ENCODE data around the gene CACUL1. TPM values are rescaled to one million over a fixed set of nuclear protein-coding genes. Genes with fewer than 3 reads are reported as not detected.

The CACUL1 gene
- total and polyA plus RNA-seq, 9 of the 15 experiments (the other 6 are each of a cell fraction or from before 2014, with no cell fraction given), result 4.5 to 17.1 (median 13.5) TPM

DNA sequence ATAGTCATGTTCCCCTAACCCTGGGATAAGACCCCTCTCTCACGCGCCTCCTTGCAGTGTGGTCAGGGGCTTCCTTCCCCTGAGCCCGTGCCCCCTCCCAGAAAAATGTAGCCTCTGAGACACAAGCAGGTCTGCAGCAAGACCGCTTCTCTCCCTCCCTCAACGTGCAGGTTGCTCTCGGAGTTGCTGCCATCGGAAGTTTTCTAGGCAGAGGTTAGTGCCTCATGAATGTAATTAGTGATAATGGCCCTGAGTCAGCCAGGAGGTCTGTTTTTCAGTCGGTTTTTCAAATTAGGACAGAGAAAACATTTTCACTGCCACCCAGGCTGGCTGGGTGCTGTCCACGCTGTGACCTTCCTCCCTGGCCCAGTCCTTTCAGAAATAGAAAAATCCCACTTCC lies 116.1 kb downstream of the CACUL1 start:
- Histone ChIP-seq H3K4me3 (no peak overlapping the region), H4K20me1 (replicated peaks; ENCODE audit: control insufficient read depth, insufficient read depth, low read length) (no peaks in the 10 kb centered on the region), H3K4me2 (ENCODE audit: insufficient read depth, low read length) (no peak overlapping the region), H3K79me2 (ENCODE audit: control insufficient read depth, insufficient read depth, low read length) (no peaks in the 10 kb centered on the region), H3K9me3 (replicated peaks; ENCODE audit: control insufficient read depth, insufficient read depth, low read depth, low read length) (no peaks in the 10 kb centered on the region), H3K36me3 (ENCODE audit: control insufficient read depth, insufficient read depth, low read length) (no peaks in the 10 kb centered on the region), H3K4me1 (replicated peaks in 1 of 2; ENCODE audit: control insufficient read depth in 2 of 2, insufficient read depth in 2 of 2, low read length in 2 of 2) (no peaks in the 10 kb centered on the region), H3K27ac (ENCODE audit: extremely low read depth, low read depth, low read length) (no peak overlapping the region), H2AFZ (ENCODE audit: low read depth, low read length) (no peak overlapping the region), H3K9me1 (ENCODE audit: control insufficient read depth, insufficient read depth, low read length) (no peaks in the 10 kb centered on the region), H3K9ac (ENCODE audit: insufficient read depth in 1 of 2, low read depth in 2 of 2, low read length in 2 of 2) (no peak overlapping the region), H3K27me3 (ENCODE audit: control insufficient read depth in 2 of 2, insufficient read depth in 2 of 2, low read length in 2 of 2) (peaks cover 0 to 8% of the 10 kb centered on the region in 2 experiments; a peak in 2 of 5 replicates)
- in situ Hi-C loops (cut with MboI) (no loop called here), intact Hi-C loops (cut with micrococcal nuclease) (no loop called here)
- WGBS (ENCODE audit: insufficient coverage, low coverage, missing lambda C conversion rate), result 0% methylated on average over 5 of the region's 9 CpGs
- DNase-seq (ENCODE audit: extremely low read depth in 1 of 4, low spot score in 3 of 4) (no peak), ATAC-seq (no peak), FAIRE-seq (no peak)
- no TSS peak for BruUV-seq (replicated peaks)
- ChIA-PET CTCF (ENCODE audit: low intra/inter-chr PET ratio) (no interaction called here), POLR2A (no interaction called here)
- no peak for TF ChIP-seq ZFP36 (IDR thresholded peaks at IDR 0.05; ENCODE audit: low read depth, low read length, partially characterized antibody)
- no peak for TF ChIP-seq KAT8 (IDR thresholded peaks at IDR 0.05; ENCODE audit: low read depth)
- TF ChIP-seq SAFB2 (IDR thresholded peaks at IDR 0.05; ENCODE audit: borderline replicate concordance, low read depth, low read length, severe bottlenecking), result no peak
- no peak for TF ChIP-seq PHB2 (IDR thresholded peaks at IDR 0.05; ENCODE audit: low read depth)
- TF ChIP-seq, protein P1, sequence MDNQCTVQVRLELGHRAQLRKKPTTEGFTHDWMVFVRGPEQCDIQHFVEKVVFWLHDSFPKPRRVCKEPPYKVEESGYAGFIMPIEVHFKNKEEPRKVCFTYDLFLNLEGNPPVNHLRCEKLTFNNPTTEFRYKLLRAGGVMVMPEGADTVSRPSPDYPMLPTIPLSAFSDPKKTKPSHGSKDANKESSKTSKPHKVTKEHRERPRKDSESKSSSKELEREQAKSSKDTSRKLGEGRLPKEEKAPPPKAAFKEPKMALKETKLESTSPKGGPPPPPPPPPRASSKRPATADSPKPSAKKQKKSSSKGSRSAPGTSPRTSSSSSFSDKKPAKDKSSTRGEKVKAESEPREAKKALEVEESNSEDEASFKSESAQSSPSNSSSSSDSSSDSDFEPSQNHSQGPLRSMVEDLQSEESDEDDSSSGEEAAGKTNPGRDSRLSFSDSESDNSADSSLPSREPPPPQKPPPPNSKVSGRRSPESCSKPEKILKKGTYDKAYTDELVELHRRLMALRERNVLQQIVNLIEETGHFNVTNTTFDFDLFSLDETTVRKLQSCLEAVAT (IDR thresholded peaks at IDR 0.05), result no peak
- TF ChIP-seq EZH2 (IDR thresholded peaks at IDR 0.05; ENCODE audit: borderline replicate concordance, low read depth, low read length), result no peak
- TF ChIP-seq, protein P2, sequence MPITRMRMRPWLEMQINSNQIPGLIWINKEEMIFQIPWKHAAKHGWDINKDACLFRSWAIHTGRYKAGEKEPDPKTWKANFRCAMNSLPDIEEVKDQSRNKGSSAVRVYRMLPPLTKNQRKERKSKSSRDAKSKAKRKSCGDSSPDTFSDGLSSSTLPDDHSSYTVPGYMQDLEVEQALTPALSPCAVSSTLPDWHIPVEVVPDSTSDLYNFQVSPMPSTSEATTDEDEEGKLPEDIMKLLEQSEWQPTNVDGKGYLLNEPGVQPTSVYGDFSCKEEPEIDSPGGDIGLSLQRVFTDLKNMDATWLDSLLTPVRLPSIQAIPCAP (CRISPR knock-in tag; IDR thresholded peaks at IDR 0.05; ENCODE audit: borderline replicate concordance), result no peak
- no peak for TF ChIP-seq HMGN3 (IDR thresholded peaks at IDR 0.05; ENCODE audit: borderline replicate concordance, extremely low read depth, insufficient read length, low read depth, low read length)
- no peak for TF ChIP-seq XRCC5 (IDR thresholded peaks at IDR 0.05; ENCODE audit: low read depth, low read length)
- no peak for TF ChIP-seq SMAD1 (IDR thresholded peaks at IDR 0.05; ENCODE audit: low read depth, low read length, partially characterized antibody)
- no peak for TF ChIP-seq MTA1 (IDR thresholded peaks at IDR 0.05; ENCODE audit: borderline replicate concordance)
- no peak for TF ChIP-seq DIDO1 (tag; IDR thresholded peaks at IDR 0.05; ENCODE audit: low read depth)
- no peak for TF ChIP-seq ESRRA (IDR thresholded peaks at IDR 0.05; ENCODE audit: borderline replicate concordance, low read depth)
- TF ChIP-seq FOS (IDR thresholded peaks at IDR 0.05; ENCODE audit: extremely low read depth, insufficient read length), result no peak
- no peak for TF ChIP-seq DDX20 (tag; IDR thresholded peaks at IDR 0.05; ENCODE audit: low read depth)
- TF ChIP-seq ZBTB1 (CRISPR knock-in tag; IDR thresholded peaks at IDR 0.05; ENCODE audit: borderline replicate concordance, low read depth), result no peak
- TF ChIP-seq RBM17 (IDR thresholded peaks at IDR 0.05; ENCODE audit: borderline replicate concordance, low read depth, low read length), result no peak
- TF ChIP-seq ZNF436 (CRISPR knock-in tag; IDR thresholded peaks at IDR 0.05), result no peak
- TF ChIP-seq, protein P3, sequence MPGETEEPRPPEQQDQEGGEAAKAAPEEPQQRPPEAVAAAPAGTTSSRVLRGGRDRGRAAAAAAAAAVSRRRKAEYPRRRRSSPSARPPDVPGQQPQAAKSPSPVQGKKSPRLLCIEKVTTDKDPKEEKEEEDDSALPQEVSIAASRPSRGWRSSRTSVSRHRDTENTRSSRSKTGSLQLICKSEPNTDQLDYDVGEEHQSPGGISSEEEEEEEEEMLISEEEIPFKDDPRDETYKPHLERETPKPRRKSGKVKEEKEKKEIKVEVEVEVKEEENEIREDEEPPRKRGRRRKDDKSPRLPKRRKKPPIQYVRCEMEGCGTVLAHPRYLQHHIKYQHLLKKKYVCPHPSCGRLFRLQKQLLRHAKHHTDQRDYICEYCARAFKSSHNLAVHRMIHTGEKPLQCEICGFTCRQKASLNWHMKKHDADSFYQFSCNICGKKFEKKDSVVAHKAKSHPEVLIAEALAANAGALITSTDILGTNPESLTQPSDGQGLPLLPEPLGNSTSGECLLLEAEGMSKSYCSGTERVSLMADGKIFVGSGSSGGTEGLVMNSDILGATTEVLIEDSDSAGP (CRISPR knock-in tag; IDR thresholded peaks at IDR 0.05), result no peak
- TF ChIP-seq, protein P4, sequence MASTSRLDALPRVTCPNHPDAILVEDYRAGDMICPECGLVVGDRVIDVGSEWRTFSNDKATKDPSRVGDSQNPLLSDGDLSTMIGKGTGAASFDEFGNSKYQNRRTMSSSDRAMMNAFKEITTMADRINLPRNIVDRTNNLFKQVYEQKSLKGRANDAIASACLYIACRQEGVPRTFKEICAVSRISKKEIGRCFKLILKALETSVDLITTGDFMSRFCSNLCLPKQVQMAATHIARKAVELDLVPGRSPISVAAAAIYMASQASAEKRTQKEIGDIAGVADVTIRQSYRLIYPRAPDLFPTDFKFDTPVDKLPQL (IDR thresholded peaks at IDR 0.05; ENCODE audit: extremely low read depth, insufficient read length), result no peak

Data from K562 (cell line).